Esophagus squamous epithelium (tissue), 4 donors: ENCODE measurements around the gene FGF1.

Experiments used
- CTCF ChIP-seq, 6 experiments: fragments of 450-650 bp in 4 of 6; fragments of 200-600 bp in 2 of 6; sonication (generic) in 2 of 6; IDR thresholded peaks; one replicate each; pipeline ENCODE4 v1.5.1; 2016 to 2019; ENCODE audit warnings: antibody characterized with exemption in 6 of 6, mild to moderate bottlenecking in 4 of 6, moderate library complexity in 4 of 6
- POLR2A ChIP-seq, 4 donors: fragments of 450-650 bp; IDR thresholded peaks; one replicate each; pipeline ENCODE4 v1.6.1; 2017; ENCODE audit warnings: antibody characterized with exemption in 4 of 4, mild to moderate bottlenecking in 4 of 4, moderate library complexity in 3 of 4

- TF ChIP-seq POLR2A (IDR thresholded peaks at IDR 0.05) = no peak
- TF ChIP-seq CTCF (IDR thresholded peaks at IDR 0.05) = no peak
These were observed 26.5 kb downstream of the FGF1 start for GRCh38 chr5:142659405-142659804.
